Glutamatergic neuron (in vitro differentiated cells): Measurements from ENCODE around the gene PURA. TPM values are rescaled to one million over a fixed set of nuclear protein-coding genes. Genes with fewer than 3 reads are reported as not detected.

Source experiments
- DNase-seq: peaks from one replicate; pipeline ENCODE4 v3.0.0; 2022
- H3K27ac Mint-ChIP-seq: one replicate; pipeline ENCODE4 v1.8.0; 2020; ENCODE audit warnings: mild to moderate bottlenecking, mixed read lengths, inconsistent platforms; ENCODE audit not compliant: unreplicated experiment
- H3K27me3 Mint-ChIP-seq: one replicate; pipeline ENCODE4 v1.8.0; 2020; ENCODE audit warnings: mild to moderate bottlenecking, moderate library complexity, mixed read lengths, inconsistent platforms; ENCODE audit not compliant: unreplicated experiment
- H3K36me3 Mint-ChIP-seq: one replicate; pipeline ENCODE4 v1.8.0; 2020; ENCODE audit warnings: mild to moderate bottlenecking, mixed read lengths, inconsistent platforms; ENCODE audit not compliant: unreplicated experiment
- H3K4me1 Mint-ChIP-seq: one replicate; pipeline ENCODE4 v1.8.0; 2020; ENCODE audit warnings: mild to moderate bottlenecking, low read depth, mixed read lengths, inconsistent platforms; ENCODE audit not compliant: unreplicated experiment
- H3K4me3 Mint-ChIP-seq: one replicate; pipeline ENCODE4 v1.8.0; 2020; ENCODE audit warnings: mild to moderate bottlenecking, mixed read lengths, inconsistent platforms; ENCODE audit not compliant: unreplicated experiment
- H3K9me3 Mint-ChIP-seq: one replicate; pipeline ENCODE4 v1.8.0; 2020; ENCODE audit warnings: mild to moderate bottlenecking, moderate library complexity, mixed read lengths, inconsistent platforms; ENCODE audit not compliant: unreplicated experiment
- CTCF ChIP-seq: fragments of 200-600 bp; sonication (generic); IDR thresholded peaks from one replicate; pipeline ENCODE4 v1.5.0; 2021; ENCODE audit not compliant: partially characterized antibody, unreplicated experiment
- total RNA-seq: library from RNA; stranded (reverse); fragmentation: NEBNext Ultra II Directional; extraction: Animal tissue kit (Norgen Biotek cat#: 25700); gene quantifications from one replicate; pipeline ENCODE4 v1.2.1, GENCODE V29; 2021; ENCODE audit not compliant: unreplicated experiment

PURA gene
- total RNA-seq, 1 donor from 2014 or later: 4.1 TPM

DNA sequence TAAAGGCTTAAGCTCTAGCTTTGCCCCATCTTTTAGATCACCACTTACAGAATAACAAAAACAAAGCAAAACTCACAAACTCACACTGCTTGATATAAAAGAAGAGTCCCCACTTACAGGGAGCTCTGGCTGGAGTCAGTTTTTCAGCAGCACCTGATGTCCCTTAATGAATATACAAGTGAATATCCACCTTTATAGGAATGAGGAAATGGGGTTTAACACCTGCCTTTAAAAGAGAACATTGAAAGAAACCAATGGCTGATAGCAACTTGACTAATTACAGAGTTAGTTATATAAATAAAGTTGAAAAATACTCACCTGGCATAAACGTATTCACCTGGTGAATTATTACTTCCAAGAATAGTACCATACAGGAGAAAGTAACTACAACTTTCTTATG lies 20.7 kb upstream of the PURA start:
- Mint-ChIP-seq H3K27ac (no peak overlapping the region), H3K9me3 (peaks cover 2% of the 10 kb centered on the region)
- TF ChIP-seq CTCF: no peak

DNA sequence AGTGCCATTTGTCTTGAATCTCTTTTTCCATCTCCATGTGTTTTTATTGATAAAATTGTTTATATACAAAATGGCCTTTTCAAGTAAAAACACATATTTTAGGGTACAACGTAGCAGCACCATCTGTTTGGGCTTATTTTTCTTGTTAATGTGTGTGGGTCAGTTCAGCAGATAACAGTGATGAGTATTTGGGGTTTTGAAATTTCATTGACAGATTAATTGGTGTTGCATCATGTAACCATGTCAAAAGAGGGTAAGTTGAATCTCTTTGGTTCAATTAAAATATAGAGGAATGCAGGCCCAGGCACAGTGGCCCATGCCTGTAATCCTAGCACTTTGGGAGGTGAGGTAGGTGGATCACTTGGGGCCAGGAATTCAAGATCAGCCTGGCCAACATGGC lies 20.0 kb upstream of the PURA start:
- H3K27ac Mint-ChIP-seq: no peak overlapping the region
- H3K4me3 Mint-ChIP-seq: no peak overlapping the region
- H3K9me3 Mint-ChIP-seq: peaks cover 2% of the 10 kb centered on the region
- no peaks in the 10 kb centered on the region for H3K27me3 Mint-ChIP-seq
- DNase-seq: no peak
- TF ChIP-seq CTCF: no peak
- no peaks in the 10 kb centered on the region for H3K4me1 Mint-ChIP-seq
- peaks cover 7% of the 10 kb centered on the region for H3K36me3 Mint-ChIP-seq

More for the DNA sequence above, 20.7 kb upstream of the PURA start:
- no peaks in the 10 kb centered on the region for H3K27me3 Mint-ChIP-seq
- no peak overlapping the region for H3K4me3 Mint-ChIP-seq
- no peak for DNase-seq
- H3K36me3 Mint-ChIP-seq: peaks cover 7% of the 10 kb centered on the region
- H3K4me1 Mint-ChIP-seq: no peaks in the 10 kb centered on the region

DNA sequence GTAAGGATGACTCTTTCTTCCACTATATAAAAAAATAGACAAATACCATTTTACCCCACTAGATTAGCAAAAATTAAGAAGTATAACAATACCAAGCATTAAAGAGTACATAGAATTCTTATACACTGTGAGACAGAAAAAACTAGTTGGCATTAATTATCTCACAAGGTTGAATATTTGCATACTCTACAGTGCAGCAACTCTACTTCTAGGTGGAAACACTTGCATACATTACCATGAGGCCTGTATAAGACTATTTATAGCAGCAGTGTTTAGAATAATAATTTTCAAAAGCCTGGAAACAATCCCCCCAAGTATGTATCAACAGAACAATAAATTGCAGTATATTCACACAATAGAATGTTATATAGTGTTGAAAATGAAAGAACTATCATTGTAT lies 19.0 kb upstream of the PURA start:
- Mint-ChIP-seq H3K9me3 (peaks cover 2% of the 10 kb centered on the region), H3K27me3 (peaks cover 1% of the 10 kb centered on the region), H3K27ac (no peak overlapping the region), H3K4me3 (no peak overlapping the region), H3K4me1 (no peaks in the 10 kb centered on the region), H3K36me3 (no peaks in the 10 kb centered on the region)
- TF ChIP-seq CTCF: no peak
- DNase-seq: no peak

- Mint-ChIP-seq H3K9me3 (no peaks in the 10 kb centered on the region), H3K4me3 (no peak overlapping the region), H3K36me3 (no peaks in the 10 kb centered on the region), H3K27ac (no peak overlapping the region), H3K27me3 (peaks cover 10% of the 10 kb centered on the region), H3K4me1 (no peaks in the 10 kb centered on the region)
- no peak for DNase-seq
- TF ChIP-seq CTCF: no peak
Measured at GRCh38 chr5:140101179-140101578, 12.7 kb upstream of the PURA start.

DNA sequence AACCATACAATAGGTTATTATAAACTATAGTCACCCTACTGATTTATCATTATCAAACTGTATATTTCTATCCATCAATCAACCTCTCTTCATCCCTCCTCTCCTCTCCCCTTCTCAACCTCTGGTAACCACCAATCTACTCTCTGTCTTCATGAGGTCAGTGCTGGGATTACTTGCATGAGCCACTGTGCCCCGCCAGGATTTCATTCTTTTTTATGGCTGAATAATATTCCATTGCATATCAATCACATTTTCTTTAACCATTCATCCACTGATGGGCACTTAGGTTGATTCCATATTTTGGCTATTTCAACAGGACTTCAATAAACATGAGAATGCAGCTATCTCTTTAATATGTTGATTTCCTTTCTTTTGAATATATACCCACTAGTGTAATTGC lies 10.8 kb upstream of the PURA start:
- Mint-ChIP-seq H3K9me3 (peaks cover 6% of the 10 kb centered on the region), H3K36me3 (no peaks in the 10 kb centered on the region), H3K4me3 (no peak overlapping the region), H3K27me3 (peaks cover 12% of the 10 kb centered on the region), H3K27ac (no peak overlapping the region), H3K4me1 (peaks cover 3% of the 10 kb centered on the region)
- DNase-seq: no peak
- no peak for TF ChIP-seq CTCF
